GM12872 (cell line): ENCODE measurements around the gene TET2.

Experiments
- CTCF ChIP-seq: IDR thresholded peaks from 3 replicates; pipeline ENCODE4 v1.5.1; 2011; ENCODE audit warnings: low read depth, mild to moderate bottlenecking, low read length, moderate library complexity; ENCODE audit not compliant: insufficient read depth

The TET2 gene

GRCh38 chr4:105306820-105307219, 160.1 kb downstream of the TET2 start:
- no peak for TF ChIP-seq CTCF

GRCh38 chr4:105318486-105318885, 171.8 kb downstream of the TET2 start:
- TF ChIP-seq CTCF = no peak

- no peak for TF ChIP-seq CTCF
Measured at GRCh38 chr4:105327222-105327621, 180.5 kb downstream of the TET2 start.

GRCh38 chr4:105327956-105328355, 181.3 kb downstream of the TET2 start:
- no peak for TF ChIP-seq CTCF

GRCh38 chr4:105329081-105329480, 182.4 kb downstream of the TET2 start:
- no peak for TF ChIP-seq CTCF
